Neural cell (in vitro differentiated cells): ENCODE measurements around the gene FNBP1L. TPM values are rescaled to one million over a fixed set of nuclear protein-coding genes. Genes with fewer than 3 reads are reported as not detected.

Experiments
- H2AFZ ChIP-seq: fragments of 200-600, 300-800 bp; sonication (generic), shearing (Covaris generic); 2 replicates; pipeline ENCODE4 v1.6.0; 2014; ENCODE audit warnings: low read depth, mild to moderate bottlenecking, antibody characterized with exemption, low read length, moderate library complexity
- H3F3A ChIP-seq: fragments of 200-600 bp; shearing (Covaris generic); 2 replicates; pipeline ENCODE4 v1.6.1; 2016; ENCODE audit warnings: mild to moderate bottlenecking, moderate library complexity, mixed read lengths, antibody characterized with exemption, low read length; ENCODE audit not compliant: insufficient read depth, poor library complexity, severe bottlenecking
- H3K27ac ChIP-seq: fragments of 200-600, 300-800 bp; sonication (generic), shearing (Covaris generic); 2 replicates; pipeline ENCODE4 v1.5.1; 2014; ENCODE audit warnings: mild to moderate bottlenecking, low read length, moderate library complexity
- H3K27me3 ChIP-seq: fragments of 300-800, 200-600 bp; sonication (generic), shearing (Covaris generic); 2 replicates; pipeline ENCODE4 v1.6.0; 2014; ENCODE audit warnings: mild to moderate bottlenecking, low read depth, low read length, moderate library complexity; ENCODE audit not compliant: insufficient read depth
- H3K36me3 ChIP-seq: fragments of 300-800, 200-600 bp; sonication (generic), shearing (Covaris generic); 2 replicates; pipeline ENCODE4 v1.5.1; 2014; ENCODE audit warnings: mild to moderate bottlenecking, antibody characterized with exemption, low read length, moderate library complexity; ENCODE audit not compliant: insufficient read depth
- H3K4me2 ChIP-seq: fragments of 300-800, 200-600 bp; sonication (generic), shearing (Covaris generic); 2 replicates; pipeline ENCODE4 v1.6.0; 2014; ENCODE audit warnings: mild to moderate bottlenecking, low read length
- H3K4me3 ChIP-seq: fragments of 300-800, 200-600 bp; sonication (generic), shearing (Covaris generic); 2 replicates; pipeline ENCODE4 v1.5.1; 2014; ENCODE audit warnings: mild to moderate bottlenecking, low read length, moderate library complexity
- H3K79me2 ChIP-seq: fragments of 200-600 bp; shearing (Covaris generic); replicated peaks from 2 replicates; pipeline ENCODE4 v1.6.0; 2014; ENCODE audit warnings: mild to moderate bottlenecking, low read length, moderate library complexity; ENCODE audit not compliant: insufficient read depth
- H3K9ac ChIP-seq: fragments of 300-800, 200-600 bp; sonication (generic), shearing (Covaris generic); 2 replicates; pipeline ENCODE4 v1.6.1; 2016; ENCODE audit warnings: mild to moderate bottlenecking, low read length, mixed read lengths
- H3K9me2 ChIP-seq: fragments of 200-600 bp; shearing (Covaris generic); 2 replicates; pipeline ENCODE4 v1.6.1; 2016; ENCODE audit warnings: mild to moderate bottlenecking, low read length, mixed read lengths; ENCODE audit not compliant: insufficient read depth
- H3K9me3 ChIP-seq: fragments of 200-600, 300-800 bp; sonication (generic), shearing (Covaris generic); 2 replicates; pipeline ENCODE4 v1.6.1; 2016; ENCODE audit warnings: mild to moderate bottlenecking, mixed run types, low read length, moderate library complexity, mixed read lengths
- H4K20me1 ChIP-seq: fragments of 200-600 bp; shearing (Covaris generic); 2 replicates; pipeline ENCODE4 v1.6.1; 2016; ENCODE audit warnings: mild to moderate bottlenecking, mixed run types; ENCODE audit not compliant: insufficient read depth
- EP300 ChIP-seq: fragments of 450-650 bp; conservative IDR thresholded peaks from 2 replicates; pipeline ENCODE4 v1.6.1; 2014; ENCODE audit warnings: antibody characterized with exemption, mild to moderate bottlenecking, moderate library complexity; ENCODE audit not compliant: poor library complexity, severe bottlenecking
- EZH2 ChIP-seq: fragments of 200-600, 300-800 bp; shearing (Covaris generic), sonication (generic); IDR thresholded peaks from 2 replicates; pipeline ENCODE4 v1.6.1; 2014; ENCODE audit warnings: antibody characterized with exemption, low read length, borderline replicate concordance, mild to moderate bottlenecking; ENCODE audit not compliant: insufficient read depth, poor library complexity, severe bottlenecking
- MXI1 ChIP-seq: fragments of 450-650 bp; conservative IDR thresholded peaks from 2 replicates; pipeline ENCODE4 v1.6.1; 2014; ENCODE audit warnings: antibody characterized with exemption, mild to moderate bottlenecking; ENCODE audit not compliant: poor library complexity, severe bottlenecking
- POLR2AphosphoS5 ChIP-seq: IDR thresholded peaks from 2 replicates; pipeline ENCODE4 v1.6.1; 2012
- RAD21 ChIP-seq: fragments of 450-650 bp; conservative IDR thresholded peaks from 2 replicates; pipeline ENCODE4 v1.6.1; 2014; ENCODE audit warnings: antibody characterized with exemption, mild to moderate bottlenecking, moderate library complexity
- REST ChIP-seq: IDR thresholded peaks from 2 replicates; pipeline ENCODE4 v1.6.1; 2012; ENCODE audit warnings: borderline replicate concordance
- SMC3 ChIP-seq: fragments of 450-650 bp; conservative IDR thresholded peaks from 2 replicates; pipeline ENCODE4 v1.6.1; 2014; ENCODE audit warnings: antibody characterized with exemption, mild to moderate bottlenecking, moderate library complexity; ENCODE audit not compliant: poor library complexity
- TAF1 ChIP-seq: IDR thresholded peaks from 2 replicates; pipeline ENCODE4 v1.6.1; 2012; ENCODE audit warnings: low read depth
- polyA plus RNA-seq: library from polyadenylated mRNA; depleted of rRNA; stranded (reverse); fragments of >200 nt; gene quantifications from 2 replicates; pipeline ENCODE4 v1.2.3, GENCODE V29; 2014
- TF ChIP-seq, protein P1 (sequence below): fragments of 450-650 bp; IDR thresholded peaks from 2 replicates; pipeline ENCODE4 v1.5.1; 2014; ENCODE audit warnings: antibody characterized with exemption, mild to moderate bottlenecking, moderate library complexity; ENCODE audit not compliant: poor library complexity, severe bottlenecking

FNBP1L gene
- polyA plus RNA-seq, 1 donor from 2014 or later, result 1,044 TPM

DNA sequence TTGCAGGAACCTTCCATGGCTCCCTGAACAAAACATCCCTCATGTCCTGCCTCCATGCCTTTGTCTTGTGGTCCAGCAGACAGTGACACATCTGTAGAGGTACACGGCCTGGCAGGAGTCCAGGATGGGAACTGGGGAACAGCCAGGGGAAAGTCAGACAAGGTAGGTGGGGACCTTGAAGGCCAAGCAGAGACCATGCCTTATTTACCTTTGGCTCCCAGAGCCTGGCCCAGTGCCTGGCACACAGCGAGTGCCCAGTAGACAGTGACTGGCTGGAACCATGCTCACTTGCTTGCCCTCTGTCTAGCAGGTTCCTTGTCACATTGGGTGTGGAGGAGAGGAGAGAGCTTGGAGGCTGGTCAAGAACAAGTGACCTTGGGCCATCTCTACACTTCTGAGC, 152.7 kb downstream of the FNBP1L start:
- H3F3A ChIP-seq, result no peaks in the 10 kb centered on the region
- no peak for TF ChIP-seq TAF1
- no peak for TF ChIP-seq MXI1
- TF ChIP-seq RAD21, result no peak
- TF ChIP-seq REST, result no peak
- no peak for TF ChIP-seq EP300
- TF ChIP-seq, protein P1, sequence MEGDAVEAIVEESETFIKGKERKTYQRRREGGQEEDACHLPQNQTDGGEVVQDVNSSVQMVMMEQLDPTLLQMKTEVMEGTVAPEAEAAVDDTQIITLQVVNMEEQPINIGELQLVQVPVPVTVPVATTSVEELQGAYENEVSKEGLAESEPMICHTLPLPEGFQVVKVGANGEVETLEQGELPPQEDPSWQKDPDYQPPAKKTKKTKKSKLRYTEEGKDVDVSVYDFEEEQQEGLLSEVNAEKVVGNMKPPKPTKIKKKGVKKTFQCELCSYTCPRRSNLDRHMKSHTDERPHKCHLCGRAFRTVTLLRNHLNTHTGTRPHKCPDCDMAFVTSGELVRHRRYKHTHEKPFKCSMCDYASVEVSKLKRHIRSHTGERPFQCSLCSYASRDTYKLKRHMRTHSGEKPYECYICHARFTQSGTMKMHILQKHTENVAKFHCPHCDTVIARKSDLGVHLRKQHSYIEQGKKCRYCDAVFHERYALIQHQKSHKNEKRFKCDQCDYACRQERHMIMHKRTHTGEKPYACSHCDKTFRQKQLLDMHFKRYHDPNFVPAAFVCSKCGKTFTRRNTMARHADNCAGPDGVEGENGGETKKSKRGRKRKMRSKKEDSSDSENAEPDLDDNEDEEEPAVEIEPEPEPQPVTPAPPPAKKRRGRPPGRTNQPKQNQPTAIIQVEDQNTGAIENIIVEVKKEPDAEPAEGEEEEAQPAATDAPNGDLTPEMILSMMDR, result no peak
- no peak for TF ChIP-seq EZH2
- H3K36me3 ChIP-seq, result no peaks in the 10 kb centered on the region

GRCh38 chr1:93601686-93602085, 153.8 kb downstream of the FNBP1L start:
- no peaks in the 10 kb centered on the region for H4K20me1 ChIP-seq
- no peaks in the 10 kb centered on the region for H3K79me2 ChIP-seq
- H3K36me3 ChIP-seq, result no peaks in the 10 kb centered on the region
- no peaks in the 10 kb centered on the region for H3F3A ChIP-seq
- H3K9me3 ChIP-seq, result no peaks in the 10 kb centered on the region
- H3K27me3 ChIP-seq, result no peaks in the 10 kb centered on the region
- no peak for TF ChIP-seq TAF1
- TF ChIP-seq EP300, result no peak
- no peak for TF ChIP-seq REST
- no peak for TF ChIP-seq POLR2AphosphoS5
- TF ChIP-seq RAD21, result no peak
- TF ChIP-seq MXI1, result no peak
- TF ChIP-seq SMC3, result no peak
- no peak for TF ChIP-seq EZH2
- TF ChIP-seq, protein P1, result no peak
- no peaks in the 10 kb centered on the region for H3K9me2 ChIP-seq
- H2AFZ ChIP-seq, result no peak overlapping the region
- H3K27ac ChIP-seq, result no peak overlapping the region
- H3K9ac ChIP-seq, result no peak overlapping the region
- H3K4me3 ChIP-seq, result no peak overlapping the region
- H3K4me2 ChIP-seq, result no peak overlapping the region

More for the DNA sequence above, 152.7 kb downstream of the FNBP1L start:
- Histone ChIP-seq H3K9me2 (no peaks in the 10 kb centered on the region), H3K9me3 (no peaks in the 10 kb centered on the region), H3K79me2 (no peaks in the 10 kb centered on the region), H3K27me3 (no peaks in the 10 kb centered on the region), H3K27ac (no peak overlapping the region), H4K20me1 (no peaks in the 10 kb centered on the region), H2AFZ (no peak overlapping the region), H3K4me3 (no peak overlapping the region), H3K9ac (no peak overlapping the region), H3K4me2 (no peak overlapping the region)
